GM18858 (cell line): Measurements from ENCODE around the gene LRRTM4.
"Not testable (repeated sequence)": the region's sequence is repeated elsewhere in the genome, so short reads cannot be mapped to it uniquely, and the experiment has no call there.

Source experiments
- ATAC-seq: cut with Tn5 transposase; IDR thresholded peaks from one replicate; pipeline ENCODE4 v1.9.1; 2021; ENCODE audit not compliant: unreplicated experiment

LRRTM4 gene

GRCh38 chr2:77088424-77088823 lies 433.8 kb downstream of the LRRTM4 start:
- not testable (repeated sequence) for ATAC-seq

- ATAC-seq, result no peak
Measured at GRCh38 chr2:77087987-77088414, 434.2 kb downstream of the LRRTM4 start.

GRCh38 chr2:77086478-77086877 lies 435.7 kb downstream of the LRRTM4 start:
- no peak for ATAC-seq

- no peak for ATAC-seq
Measured at GRCh38 chr2:77086051-77086450, 436.1 kb downstream of the LRRTM4 start.

- ATAC-seq, result no peak
Measured at GRCh38 chr2:77085561-77085960, 436.6 kb downstream of the LRRTM4 start.

- ATAC-seq, result no peak
Measured at GRCh38 chr2:77081597-77081996, 440.6 kb downstream of the LRRTM4 start.

- no peak for ATAC-seq
Measured at GRCh38 chr2:77064324-77064723, 457.9 kb downstream of the LRRTM4 start.

- ATAC-seq, result no peak
Measured at GRCh38 chr2:77054938-77055337, 467.2 kb downstream of the LRRTM4 start.

- ATAC-seq, result no peak
Measured at GRCh38 chr2:77046339-77046738, 475.8 kb downstream of the LRRTM4 start.

- not testable (repeated sequence) for ATAC-seq
Measured at GRCh38 chr2:77045456-77045855, 476.7 kb downstream of the LRRTM4 start.

- ATAC-seq, result no peak
Measured at GRCh38 chr2:77034445-77034844, 487.7 kb downstream of the LRRTM4 start.

- ATAC-seq, result not testable (repeated sequence)
Measured at GRCh38 chr2:77029237-77029636, 492.9 kb downstream of the LRRTM4 start.

- no peak for ATAC-seq
Measured at GRCh38 chr2:77028032-77028600, 494.1 kb downstream of the LRRTM4 start.

GRCh38 chr2:77025714-77026113 lies 496.5 kb downstream of the LRRTM4 start:
- no peak for ATAC-seq

GRCh38 chr2:77021161-77021560 lies 501.0 kb downstream of the LRRTM4 start:
- no peak for ATAC-seq

GRCh38 chr2:77018219-77018618 lies 504.0 kb downstream of the LRRTM4 start:
- ATAC-seq, result no peak

GRCh38 chr2:77017355-77017745 lies 504.8 kb downstream of the LRRTM4 start:
- no peak for ATAC-seq

- ATAC-seq, result no peak
Measured at GRCh38 chr2:77016443-77017354, 505.5 kb downstream of the LRRTM4 start.

GRCh38 chr2:77013953-77014352 lies 508.2 kb downstream of the LRRTM4 start:
- ATAC-seq, result no peak

GRCh38 chr2:77013457-77013856 lies 508.7 kb downstream of the LRRTM4 start:
- no peak for ATAC-seq

- ATAC-seq, result no peak
Measured at GRCh38 chr2:77009307-77009706, 512.9 kb downstream of the LRRTM4 start.

- ATAC-seq, result no peak
Measured at GRCh38 chr2:77008853-77009252, 513.3 kb downstream of the LRRTM4 start.
